Measurements from ENCODE around the gene RNF146. TPM values are rescaled to one million over a fixed set of nuclear protein-coding genes. Genes with fewer than 3 reads are reported as not detected.

Gene RNF146
- total RNA-seq, 1 experiment from 2014 or later = 43.1 TPM

DNA sequence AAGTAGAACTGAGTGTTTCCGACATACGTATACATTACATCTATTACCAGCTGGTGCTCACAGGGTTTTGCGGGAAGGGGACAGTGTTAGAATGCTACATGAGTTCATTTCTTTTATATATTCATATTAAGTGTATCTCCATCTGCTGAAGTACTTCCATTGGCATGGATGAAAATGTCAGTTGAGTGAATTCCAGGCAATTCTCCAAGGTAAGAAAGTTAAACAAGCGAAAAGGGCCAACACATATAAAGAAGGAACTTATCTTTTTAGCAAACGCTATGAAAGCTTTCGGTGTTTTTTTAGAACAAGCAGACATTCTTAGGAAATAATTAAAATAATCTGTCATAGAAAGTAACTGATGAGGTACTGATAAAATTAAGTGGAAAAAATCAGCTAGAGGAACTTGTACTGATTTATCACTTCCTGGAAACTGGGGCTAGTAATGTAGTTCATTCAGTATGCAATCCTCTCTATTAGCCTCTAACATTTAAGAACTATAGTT lies 34.6 kb downstream of the RNF146 start:
- no peaks in the 10 kb centered on the region; the same call in 1 of the 2 replicates for H3K36me3 ChIP-seq (ENCODE audit: control insufficient read depth, insufficient read depth, low read length)
- intact Hi-C loops (cut with micrococcal nuclease; ENCODE audit: unreplicated experiment) = no loop called here
- no peaks in the 10 kb centered on the region for H3K27me3 ChIP-seq (ENCODE audit: control insufficient read depth, insufficient read depth, low read length)
- in situ Hi-C loops (cut with HindIII; ENCODE audit: low pct_unique_long_range_greater_than_20kb, low sequenced_read_pairs) = no loop called here
- BruUV-seq (replicated peaks) = no TSS peak
- DNase-seq (ENCODE audit: low read depth, low spot score) = no peak
- H3K27ac ChIP-seq (ENCODE audit: low read length) = no peak overlapping the region
- H3K4me3 ChIP-seq (ENCODE audit: low read depth in 2 of 2, low read length in 2 of 2) = no peak overlapping the region
- no peaks in the 10 kb centered on the region for H3K9me3 ChIP-seq (ENCODE audit: control insufficient read depth, insufficient read depth, low read depth, low read length)
- no peak for TF ChIP-seq POLR2AphosphoS5 (IDR thresholded peaks at IDR 0.05; ENCODE audit: low read depth, low read length)
- no peak for TF ChIP-seq SIN3A (IDR thresholded peaks at IDR 0.05; ENCODE audit: borderline replicate concordance, insufficient read depth, low read depth, low read length)
- TF ChIP-seq TCF7L2 (IDR thresholded peaks at IDR 0.05; ENCODE audit: low read depth, low read length) = no peak
- TF ChIP-seq, protein P1, sequence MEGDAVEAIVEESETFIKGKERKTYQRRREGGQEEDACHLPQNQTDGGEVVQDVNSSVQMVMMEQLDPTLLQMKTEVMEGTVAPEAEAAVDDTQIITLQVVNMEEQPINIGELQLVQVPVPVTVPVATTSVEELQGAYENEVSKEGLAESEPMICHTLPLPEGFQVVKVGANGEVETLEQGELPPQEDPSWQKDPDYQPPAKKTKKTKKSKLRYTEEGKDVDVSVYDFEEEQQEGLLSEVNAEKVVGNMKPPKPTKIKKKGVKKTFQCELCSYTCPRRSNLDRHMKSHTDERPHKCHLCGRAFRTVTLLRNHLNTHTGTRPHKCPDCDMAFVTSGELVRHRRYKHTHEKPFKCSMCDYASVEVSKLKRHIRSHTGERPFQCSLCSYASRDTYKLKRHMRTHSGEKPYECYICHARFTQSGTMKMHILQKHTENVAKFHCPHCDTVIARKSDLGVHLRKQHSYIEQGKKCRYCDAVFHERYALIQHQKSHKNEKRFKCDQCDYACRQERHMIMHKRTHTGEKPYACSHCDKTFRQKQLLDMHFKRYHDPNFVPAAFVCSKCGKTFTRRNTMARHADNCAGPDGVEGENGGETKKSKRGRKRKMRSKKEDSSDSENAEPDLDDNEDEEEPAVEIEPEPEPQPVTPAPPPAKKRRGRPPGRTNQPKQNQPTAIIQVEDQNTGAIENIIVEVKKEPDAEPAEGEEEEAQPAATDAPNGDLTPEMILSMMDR (IDR thresholded peaks at IDR 0.05) = no peak
- TF ChIP-seq, protein P2, sequence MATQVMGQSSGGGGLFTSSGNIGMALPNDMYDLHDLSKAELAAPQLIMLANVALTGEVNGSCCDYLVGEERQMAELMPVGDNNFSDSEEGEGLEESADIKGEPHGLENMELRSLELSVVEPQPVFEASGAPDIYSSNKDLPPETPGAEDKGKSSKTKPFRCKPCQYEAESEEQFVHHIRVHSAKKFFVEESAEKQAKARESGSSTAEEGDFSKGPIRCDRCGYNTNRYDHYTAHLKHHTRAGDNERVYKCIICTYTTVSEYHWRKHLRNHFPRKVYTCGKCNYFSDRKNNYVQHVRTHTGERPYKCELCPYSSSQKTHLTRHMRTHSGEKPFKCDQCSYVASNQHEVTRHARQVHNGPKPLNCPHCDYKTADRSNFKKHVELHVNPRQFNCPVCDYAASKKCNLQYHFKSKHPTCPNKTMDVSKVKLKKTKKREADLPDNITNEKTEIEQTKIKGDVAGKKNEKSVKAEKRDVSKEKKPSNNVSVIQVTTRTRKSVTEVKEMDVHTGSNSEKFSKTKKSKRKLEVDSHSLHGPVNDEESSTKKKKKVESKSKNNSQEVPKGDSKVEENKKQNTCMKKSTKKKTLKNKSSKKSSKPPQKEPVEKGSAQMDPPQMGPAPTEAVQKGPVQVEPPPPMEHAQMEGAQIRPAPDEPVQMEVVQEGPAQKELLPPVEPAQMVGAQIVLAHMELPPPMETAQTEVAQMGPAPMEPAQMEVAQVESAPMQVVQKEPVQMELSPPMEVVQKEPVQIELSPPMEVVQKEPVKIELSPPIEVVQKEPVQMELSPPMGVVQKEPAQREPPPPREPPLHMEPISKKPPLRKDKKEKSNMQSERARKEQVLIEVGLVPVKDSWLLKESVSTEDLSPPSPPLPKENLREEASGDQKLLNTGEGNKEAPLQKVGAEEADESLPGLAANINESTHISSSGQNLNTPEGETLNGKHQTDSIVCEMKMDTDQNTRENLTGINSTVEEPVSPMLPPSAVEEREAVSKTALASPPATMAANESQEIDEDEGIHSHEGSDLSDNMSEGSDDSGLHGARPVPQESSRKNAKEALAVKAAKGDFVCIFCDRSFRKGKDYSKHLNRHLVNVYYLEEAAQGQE (IDR thresholded peaks at IDR 0.05; ENCODE audit: insufficient read depth in 1 of 2, low read depth in 2 of 2, low read length in 1 of 2) = no peak
- no peak for ATAC-seq
- no peaks in the 10 kb centered on the region; the same call in 1 of the 2 replicates for H3K4me1 ChIP-seq (ENCODE audit: control insufficient read depth, insufficient read depth, low read length)
- POLR2A ChIA-PET = no interaction called here
- CTCF ChIA-PET = no interaction called here

DNA sequence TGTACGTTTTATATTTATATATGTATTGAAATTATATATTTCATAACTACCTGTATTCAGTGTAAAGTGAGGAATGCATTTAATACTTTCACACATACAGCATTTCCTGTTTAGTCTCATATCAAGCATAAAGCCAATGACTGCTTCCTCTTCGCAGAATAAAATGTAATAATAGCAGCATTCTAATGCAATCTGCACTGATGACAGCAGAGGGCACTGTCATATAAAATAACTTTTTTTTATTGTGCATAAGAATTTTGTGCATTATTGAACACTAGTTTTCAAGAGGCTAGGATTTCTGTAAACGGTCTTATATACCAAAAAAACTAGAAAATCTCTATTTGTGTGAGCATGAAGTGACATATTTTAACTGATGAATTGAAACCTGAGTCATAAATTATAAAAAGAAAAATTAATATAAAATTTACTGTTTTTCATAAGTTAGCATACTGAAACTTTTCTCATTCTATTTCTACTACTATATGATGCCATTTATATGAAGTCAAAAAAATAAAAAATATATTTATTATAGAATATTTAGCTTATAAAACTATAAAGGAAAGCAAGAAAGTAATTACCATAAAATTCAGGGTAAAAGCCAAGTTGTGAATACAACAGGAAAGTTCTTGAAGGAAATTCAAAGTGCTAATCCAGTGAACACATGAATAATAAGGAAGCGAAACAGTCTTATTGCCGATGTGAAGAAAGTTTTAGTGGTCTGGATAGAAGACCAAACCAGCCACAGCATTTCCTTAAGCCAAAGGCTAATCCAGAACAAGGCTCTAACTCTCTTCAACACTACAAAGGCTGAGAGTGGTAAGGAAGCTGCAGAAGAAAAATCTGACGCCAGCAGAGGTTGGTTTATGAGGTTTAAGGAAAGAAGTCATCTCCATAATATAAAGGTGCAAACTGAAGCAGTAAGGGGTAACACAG lies 36.3 kb downstream of the RNF146 start:
- no peaks in the 10 kb centered on the region for H3K27me3 ChIP-seq (ENCODE audit: control insufficient read depth, insufficient read depth, low read length)
- H3K36me3 ChIP-seq (ENCODE audit: control insufficient read depth, insufficient read depth, low read length) = no peaks in the 10 kb centered on the region; the same call in 1 of the 2 replicates
- no peak overlapping the region for H3K4me3 ChIP-seq (ENCODE audit: low read depth in 2 of 2, low read length in 2 of 2)
- TF ChIP-seq, protein P2 (IDR thresholded peaks at IDR 0.05; ENCODE audit: insufficient read depth in 1 of 2, low read depth in 2 of 2, low read length in 1 of 2) = no peak
- TF ChIP-seq, protein P1 (IDR thresholded peaks at IDR 0.05) = peak; percentile 76; the same call in 1 of the 2 replicates
- H3K4me1 ChIP-seq (ENCODE audit: control insufficient read depth, insufficient read depth, low read length) = no peaks in the 10 kb centered on the region; the same call in 1 of the 2 replicates
- ChIA-PET POLR2A (no interaction called here), CTCF (interaction anchor here (0.7 to 1.6 kb wide), 3 partner anchors 50 to 236 kb away, joined by 3 to 14 read pairs (median 3); no protein-coding TSS in a partner anchor)
- H3K9me3 ChIP-seq (ENCODE audit: control insufficient read depth, insufficient read depth, low read depth, low read length) = no peaks in the 10 kb centered on the region; the same call in 1 of the 2 replicates
- ATAC-seq (no peak), DNase-seq (ENCODE audit: low read depth, low spot score) (peak; percentile 33)
- in situ Hi-C loops (cut with HindIII; ENCODE audit: low pct_unique_long_range_greater_than_20kb, low sequenced_read_pairs) (no loop called here), intact Hi-C loops (cut with micrococcal nuclease; ENCODE audit: unreplicated experiment) (loop anchor here (2.0 kb wide), 2 partner anchors 162 to 238 kb away; no protein-coding TSS in a partner anchor)
- no TSS peak for BruUV-seq (replicated peaks)
- H3K27ac ChIP-seq (ENCODE audit: low read length) = no peak overlapping the region
